Subcutaneous abdominal adipose tissue (tissue), 5 donors: Measurements from ENCODE around the gene DNAJC9.

Experiments
- H3K27ac ChIP-seq: one replicate; pipeline ENCODE4 v1.7.0; 2013; ENCODE audit warnings: low read depth, mild to moderate bottlenecking, inconsistent platforms, low read length, moderate library complexity
- H3K27me3 ChIP-seq, 5 donors: one replicate each; pipeline ENCODE4 v1.7.0; 2013; ENCODE audit warnings: low read length in 5 of 5, inconsistent platforms in 1 of 5; ENCODE audit not compliant: control insufficient read depth in 5 of 5, insufficient read depth in 4 of 5
- H3K36me3 ChIP-seq, 5 donors: one replicate each; pipeline ENCODE4 v1.7.0; 2013; ENCODE audit warnings: low read length in 5 of 5; ENCODE audit not compliant: control insufficient read depth in 5 of 5, insufficient read depth in 5 of 5
- H3K4me1 ChIP-seq, 5 donors: one replicate each; pipeline ENCODE4 v1.7.0; 2013; ENCODE audit warnings: low read length in 5 of 5, mild to moderate bottlenecking in 3 of 5, moderate library complexity in 1 of 5; ENCODE audit not compliant: control insufficient read depth in 5 of 5, insufficient read depth in 5 of 5
- H3K4me3 ChIP-seq, 5 donors: one replicate each; pipeline ENCODE4 v1.7.0; 2013; ENCODE audit warnings: low read length in 5 of 5, low read depth in 1 of 5
- H3K9ac ChIP-seq, 5 donors: one replicate each; pipeline ENCODE4 v1.7.0; 2013; ENCODE audit warnings: low read length in 5 of 5, mild to moderate bottlenecking in 4 of 5, moderate library complexity in 3 of 5
- H3K9me3 ChIP-seq, 5 donors: one replicate each; pipeline ENCODE4 v1.7.0; 2013; ENCODE audit warnings: low read length in 5 of 5; ENCODE audit not compliant: control insufficient read depth in 5 of 5
- donor health status: healthy.
- donor health status: healthy.
- donor health status: healthy.
- donor health status: healthy.
- donor health status: healthy.

DNAJC9 gene

GRCh38 chr10:73246646-73247508 is at the start of gene DNAJC9:
DNAJC9 (minus strand) TSS chr10:73247255; CDS start chr10:73247189, 66 bp downstream.
- Histone ChIP-seq H3K27ac (peak within 1 kb of the TSS; percentile 51), H3K9me3 (no peaks in the 10 kb centered on the region), H3K4me1 (peaks cover 6 to 35% (median 25%) of the 10 kb centered on the region in 5 donors), H3K27me3 (no peaks in the 10 kb centered on the region), H3K36me3 (peaks cover 22 to 41% (median 30%) of the 10 kb centered on the region in 5 donors), H3K4me3 (peak within 1 kb of the TSS; percentile 86 to 99 (median 92)), H3K9ac (peak within 1 kb of the TSS; percentile 73 to 92 (median 82))

GRCh38 chr10:73293461-73293860 is 46.4 kb upstream of the DNAJC9 start:
- Histone ChIP-seq H3K4me3 (no peak overlapping the region), H3K4me1 (no peaks in the 10 kb centered on the region), H3K9me3 (no peaks in the 10 kb centered on the region), H3K27me3 (no peaks in the 10 kb centered on the region), H3K9ac (no peak overlapping the region), H3K36me3 (peaks cover 0 to 12% (median 0%) of the 10 kb centered on the region in 5 donors), H3K27ac (no peak overlapping the region)

- no peak overlapping the region for H3K27ac ChIP-seq
- H3K4me1 ChIP-seq = no peaks in the 10 kb centered on the region
- no peak overlapping the region for H3K9ac ChIP-seq
- H3K4me3 ChIP-seq = no peak overlapping the region
- no peaks in the 10 kb centered on the region for H3K9me3 ChIP-seq
- H3K36me3 ChIP-seq = peaks cover 0 to 12% (median 0%) of the 10 kb centered on the region in 5 donors
- no peaks in the 10 kb centered on the region for H3K27me3 ChIP-seq
Measured at GRCh38 chr10:73289958-73290357, 42.9 kb upstream of the DNAJC9 start.

GRCh38 chr10:73287441-73287840 is 40.4 kb upstream of the DNAJC9 start:
- no peaks in the 10 kb centered on the region for H3K9me3 ChIP-seq
- H3K36me3 ChIP-seq = peaks cover 0 to 7% (median 0%) of the 10 kb centered on the region in 5 donors
- no peaks in the 10 kb centered on the region for H3K4me1 ChIP-seq
- H3K4me3 ChIP-seq = no peak overlapping the region
- no peaks in the 10 kb centered on the region for H3K27me3 ChIP-seq
- H3K9ac ChIP-seq = no peak overlapping the region
- no peak overlapping the region for H3K27ac ChIP-seq

- Histone ChIP-seq H3K27ac (no peak overlapping the region), H3K4me1 (no peaks in the 10 kb centered on the region), H3K27me3 (no peaks in the 10 kb centered on the region), H3K36me3 (no peaks in the 10 kb centered on the region), H3K4me3 (no peak overlapping the region), H3K9me3 (no peaks in the 10 kb centered on the region), H3K9ac (no peak overlapping the region)
Measured at GRCh38 chr10:73281097-73281496, 34.0 kb upstream of the DNAJC9 start.

- Histone ChIP-seq H3K36me3 (no peaks in the 10 kb centered on the region), H3K9ac (no peak overlapping the region), H3K27ac (no peak overlapping the region), H3K4me3 (no peak overlapping the region), H3K9me3 (no peaks in the 10 kb centered on the region), H3K4me1 (peaks cover 0 to 2% (median 0%) of the 10 kb centered on the region in 5 donors), H3K27me3 (no peaks in the 10 kb centered on the region)
Measured at GRCh38 chr10:73264423-73264822, 17.4 kb upstream of the DNAJC9 start.

GRCh38 chr10:73263693-73264347 is 16.8 kb upstream of the DNAJC9 start:
- H3K4me3 ChIP-seq = no peak overlapping the region
- H3K9me3 ChIP-seq = no peaks in the 10 kb centered on the region
- no peak overlapping the region for H3K9ac ChIP-seq
- H3K27ac ChIP-seq = no peak overlapping the region
- no peaks in the 10 kb centered on the region for H3K36me3 ChIP-seq
- no peaks in the 10 kb centered on the region for H3K27me3 ChIP-seq
- peaks cover 0 to 2% (median 0%) of the 10 kb centered on the region in 5 donors for H3K4me1 ChIP-seq

- Histone ChIP-seq H3K27ac (no peak overlapping the region), H3K4me3 (no peak overlapping the region), H3K27me3 (no peaks in the 10 kb centered on the region), H3K36me3 (no peaks in the 10 kb centered on the region), H3K9ac (no peak overlapping the region), H3K9me3 (no peaks in the 10 kb centered on the region), H3K4me1 (peaks cover 0 to 2% (median 0%) of the 10 kb centered on the region in 5 donors)
Measured at GRCh38 chr10:73262880-73263555, 16.0 kb upstream of the DNAJC9 start.

- H3K36me3 ChIP-seq = no peaks in the 10 kb centered on the region
- H3K27me3 ChIP-seq = no peaks in the 10 kb centered on the region
- H3K9me3 ChIP-seq = no peaks in the 10 kb centered on the region
- H3K4me1 ChIP-seq = peaks cover 0 to 2% (median 0%) of the 10 kb centered on the region in 5 donors
- H3K9ac ChIP-seq = no peak overlapping the region
- no peak overlapping the region for H3K27ac ChIP-seq
- no peak overlapping the region for H3K4me3 ChIP-seq
Measured at GRCh38 chr10:73262105-73262730, 15.2 kb upstream of the DNAJC9 start.
